RWPE2 (cell line): Measurements from ENCODE around the gene AP3S2.

ENCODE experiments used
- ATAC-seq: fragments of 200-7000 bp; cut with Tn5 transposase; 3 replicates; pipeline ENCODE4 v1.9.1; 2021; ENCODE audit warnings: low read depth
- DNase-seq: peaks from one replicate; pipeline ENCODE4 v3.0.0-alpha.2; 2020; ENCODE audit warnings: low spot score
- H3K27ac ChIP-seq: fragments of 450-650 bp; 2 replicates; pipeline ENCODE4 v1.5.1; 2017; ENCODE audit warnings: mild to moderate bottlenecking; ENCODE audit not compliant: poor library complexity, severe bottlenecking
- H3K27me3 ChIP-seq: fragments of 250-450 bp; sonication (Bioruptor Pico); 2 replicates; pipeline ENCODE4 v1.5.1; 2021; ENCODE audit warnings: mild to moderate bottlenecking, moderate library complexity; ENCODE audit not compliant: insufficient read depth, poor library complexity, severe bottlenecking
- H3K36me3 ChIP-seq: fragments of 250-450 bp; sonication (Bioruptor Pico); 2 replicates; pipeline ENCODE4 v1.5.1; 2020; ENCODE audit warnings: low read depth, mild to moderate bottlenecking, moderate library complexity
- H3K4me1 ChIP-seq: fragments of 250-450 bp; sonication (Bioruptor Pico); 2 replicates; pipeline ENCODE4 v1.5.1; 2021; ENCODE audit warnings: mild to moderate bottlenecking, moderate library complexity; ENCODE audit not compliant: insufficient read depth, poor library complexity, severe bottlenecking
- H3K4me3 ChIP-seq: fragments of 250-450 bp; sonication (Bioruptor Pico); 2 replicates; pipeline ENCODE4 v1.5.1; 2021; ENCODE audit warnings: mild to moderate bottlenecking, moderate library complexity; ENCODE audit not compliant: severe bottlenecking
- H3K9me3 ChIP-seq: fragments of 250-450 bp; sonication (Bioruptor Pico); 2 replicates; pipeline ENCODE4 v1.5.1; 2021; ENCODE audit warnings: mild to moderate bottlenecking, moderate library complexity; ENCODE audit not compliant: severe bottlenecking
- CTCF ChIP-seq: fragments of 450-650 bp; IDR thresholded peaks from one replicate; pipeline ENCODE4 v1.5.1; 2017; ENCODE audit warnings: mild to moderate bottlenecking, moderate library complexity; ENCODE audit not compliant: poor library complexity, severe bottlenecking

Gene AP3S2

DNA sequence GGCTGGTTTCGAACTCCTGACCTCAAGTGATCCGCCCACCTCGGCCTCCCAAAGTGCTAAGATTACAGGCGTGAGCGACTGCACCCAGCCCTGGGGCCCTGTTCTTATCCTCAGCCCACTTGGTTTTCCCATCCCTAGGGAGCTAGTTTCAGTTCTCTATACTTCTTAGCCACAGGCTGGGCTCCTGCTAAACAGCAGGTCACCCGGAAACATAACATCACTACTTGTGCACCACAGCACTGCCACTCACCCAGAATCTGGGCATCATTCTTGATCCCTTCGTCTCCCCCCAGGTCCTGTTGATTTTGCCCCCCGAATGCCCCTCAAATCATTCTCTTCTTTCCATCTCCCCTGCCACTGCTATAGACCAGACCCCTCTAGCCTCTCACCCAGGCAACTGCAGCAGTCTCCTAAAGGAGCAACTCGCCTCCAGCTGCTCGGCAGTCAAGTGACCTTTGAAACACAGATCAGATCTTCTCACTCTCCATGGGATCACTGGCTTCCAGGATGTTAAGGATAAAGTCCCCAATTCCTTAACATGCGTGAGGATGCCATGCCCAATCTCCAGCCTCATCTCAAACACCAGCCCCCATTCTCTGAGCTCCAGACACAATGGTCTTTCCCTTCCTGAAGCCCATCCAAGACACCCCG, 5.6 kb upstream of the AP3S2 start:
- Histone ChIP-seq H3K27me3 (no peaks in the 10 kb centered on the region), H3K36me3 (peaks cover 22% of the 10 kb centered on the region), H3K27ac (no peak overlapping the region), H3K9me3 (no peaks in the 10 kb centered on the region), H3K4me3 (no peak overlapping the region), H3K4me1 (peaks cover 2% of the 10 kb centered on the region)
- DNase-seq (no peak), ATAC-seq (no peak)
- TF ChIP-seq CTCF: no peak

DNA sequence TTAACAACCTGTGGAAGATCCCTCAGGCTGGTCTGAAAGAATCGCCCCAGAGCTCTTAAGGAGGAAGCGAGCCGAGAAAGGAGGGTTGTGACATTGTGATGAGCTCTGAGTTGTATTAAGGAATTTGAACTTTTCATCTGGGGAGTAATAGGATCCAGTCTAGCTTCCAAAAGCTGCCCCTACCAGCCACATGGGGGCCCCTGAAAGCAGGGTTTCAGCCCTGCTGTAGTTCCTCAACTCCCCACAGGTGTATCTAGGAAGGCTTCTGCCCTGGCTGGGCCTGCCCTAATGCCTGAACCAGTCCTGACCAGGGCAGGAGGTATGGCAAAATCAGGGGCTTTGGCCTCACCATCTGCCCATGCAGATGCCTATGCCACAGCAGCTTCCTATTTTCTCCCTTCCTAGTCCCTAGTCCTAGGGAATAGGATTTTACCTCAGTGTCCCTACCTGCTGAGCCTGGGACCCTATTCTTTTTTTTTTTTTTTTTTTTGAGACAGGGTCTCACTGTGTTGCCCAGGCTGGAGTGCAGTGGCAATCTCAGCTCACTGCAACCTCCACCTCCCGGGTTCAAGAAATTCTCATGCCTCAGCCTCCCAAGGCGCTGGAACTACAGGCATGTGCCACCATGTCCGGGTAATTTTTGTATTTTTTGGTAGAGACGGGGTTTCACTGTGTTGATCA, 5.0 kb upstream of the AP3S2 start:
- ATAC-seq (peak; percentile 86), DNase-seq (peak; percentile 80)
- no peaks in the 10 kb centered on the region for H3K27me3 ChIP-seq
- no peaks in the 10 kb centered on the region for H3K9me3 ChIP-seq
- TF ChIP-seq CTCF: peak; percentile 99
- H3K36me3 ChIP-seq: peaks cover 17% of the 10 kb centered on the region
- H3K4me3 ChIP-seq: no peak overlapping the region
- H3K4me1 ChIP-seq: peaks cover 3% of the 10 kb centered on the region
- H3K27ac ChIP-seq: no peak overlapping the region

GRCh38 chr15:89898146-89898545, 4.4 kb upstream of the AP3S2 start:
- Histone ChIP-seq H3K9me3 (no peaks in the 10 kb centered on the region), H3K27ac (no peak overlapping the region), H3K36me3 (peaks cover 17% of the 10 kb centered on the region), H3K4me1 (peaks cover 3% of the 10 kb centered on the region), H3K4me3 (no peak overlapping the region), H3K27me3 (no peaks in the 10 kb centered on the region)
- DNase-seq: no peak
- no peak for ATAC-seq
- no peak for TF ChIP-seq CTCF

- no peak for TF ChIP-seq CTCF
- DNase-seq (no peak), ATAC-seq (no peak)
- Histone ChIP-seq H3K36me3 (peaks cover 37% of the 10 kb centered on the region), H3K27ac (peak overlapping the region; percentile 70), H3K4me3 (peak overlapping the region; percentile 86), H3K27me3 (no peaks in the 10 kb centered on the region), H3K9me3 (no peaks in the 10 kb centered on the region), H3K4me1 (peaks cover 13% of the 10 kb centered on the region)
These were observed 767 bp downstream of the AP3S2 start for GRCh38 chr15:89893027-89893426.
